Measurements from ENCODE around the gene COL23A1.

The COL23A1 gene

DNA sequence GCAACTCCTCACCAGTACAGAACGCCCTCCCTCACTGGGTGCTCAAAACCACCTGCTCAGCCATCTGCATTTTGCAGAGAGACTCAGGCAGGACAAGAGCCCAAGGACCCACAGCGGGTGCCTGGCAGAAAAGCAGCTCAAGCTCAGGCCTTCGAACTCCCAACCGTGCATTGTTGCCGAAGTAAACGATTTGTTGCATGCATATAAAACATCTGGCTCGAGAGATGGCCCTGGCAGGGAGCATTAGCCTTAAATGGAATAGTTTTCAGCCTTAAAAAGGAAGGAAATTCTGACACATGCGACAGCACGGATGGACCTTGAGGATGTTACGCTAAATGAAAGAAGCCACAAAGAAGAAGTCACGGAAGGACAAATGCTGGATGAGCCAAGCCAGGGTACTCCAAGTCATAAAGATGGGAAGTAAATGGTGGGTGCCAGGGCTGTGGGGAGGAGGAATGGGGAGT is 197.2 kb downstream of the COL23A1 start:
- no peak for DNase-seq (ENCODE audit: low read depth in 2 of 2)

- no peak for DNase-seq (ENCODE audit: low read depth in 2 of 2)
These were observed 197.8 kb downstream of the COL23A1 start for GRCh38 chr5:178392386-178392785.

GRCh38 chr5:178391480-178391879 is 198.7 kb downstream of the COL23A1 start:
- no peak for DNase-seq (ENCODE audit: low read depth in 2 of 2)

DNA sequence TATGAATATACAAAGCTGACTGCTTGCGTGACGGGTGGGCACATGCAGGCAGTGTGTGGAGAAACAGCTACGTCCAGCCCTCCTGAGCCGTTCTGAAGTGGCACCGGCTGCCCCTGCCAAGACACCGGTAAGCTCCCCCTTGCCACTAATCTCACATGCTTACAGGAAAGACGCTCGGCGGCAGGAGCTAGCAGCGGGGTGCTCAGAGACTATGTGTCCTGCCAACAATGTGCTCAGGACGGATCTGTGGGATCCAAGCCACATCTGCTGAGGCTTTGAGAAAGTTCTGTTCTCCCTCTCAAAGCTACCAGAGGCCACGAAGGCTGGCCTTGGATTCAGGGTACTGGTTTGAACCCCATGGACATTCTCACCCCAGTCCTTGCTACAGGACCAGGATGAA is 200.4 kb downstream of the COL23A1 start:
- DNase-seq (ENCODE audit: low read depth in 2 of 2): no peak

GRCh38 chr5:178389026-178389729 is 201.0 kb downstream of the COL23A1 start:
- DNase-seq (ENCODE audit: low read depth in 2 of 2): no peak

DNA sequence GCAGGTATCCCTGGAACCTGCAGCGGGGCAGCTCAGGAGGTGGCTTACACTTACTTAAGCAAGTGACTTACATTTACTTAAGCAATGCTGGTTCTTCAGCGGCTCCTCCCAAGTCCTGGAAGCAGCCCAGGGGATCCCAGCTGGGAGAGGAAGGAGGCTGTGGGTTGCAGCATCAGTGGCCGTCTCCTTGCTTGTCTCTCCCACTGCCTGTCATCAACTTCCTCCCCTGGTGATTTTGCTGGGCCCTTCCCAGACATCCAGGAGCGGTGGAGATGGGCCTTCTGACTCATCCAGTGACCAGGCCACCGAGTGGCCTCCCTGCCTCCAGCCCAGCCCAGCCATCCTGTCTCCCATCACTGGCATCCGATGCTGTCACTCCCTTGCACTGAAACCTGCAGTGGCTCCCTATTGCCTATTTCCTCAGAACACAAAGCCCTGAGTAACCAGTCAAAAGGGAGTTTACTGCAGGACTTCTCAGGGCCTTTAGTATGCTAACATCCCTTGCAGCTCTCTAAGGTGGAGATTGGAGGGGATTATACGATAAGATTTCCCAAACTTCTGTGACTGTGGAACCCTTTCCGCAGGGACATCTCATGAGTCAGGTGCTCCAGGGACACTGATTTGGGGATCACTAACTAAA is 201.7 kb downstream of the COL23A1 start:
- no peak for DNase-seq (ENCODE audit: low read depth in 2 of 2)

- no peak for DNase-seq (ENCODE audit: low read depth in 2 of 2)
These were observed 202.4 kb downstream of the COL23A1 start for GRCh38 chr5:178387856-178388190.

DNA sequence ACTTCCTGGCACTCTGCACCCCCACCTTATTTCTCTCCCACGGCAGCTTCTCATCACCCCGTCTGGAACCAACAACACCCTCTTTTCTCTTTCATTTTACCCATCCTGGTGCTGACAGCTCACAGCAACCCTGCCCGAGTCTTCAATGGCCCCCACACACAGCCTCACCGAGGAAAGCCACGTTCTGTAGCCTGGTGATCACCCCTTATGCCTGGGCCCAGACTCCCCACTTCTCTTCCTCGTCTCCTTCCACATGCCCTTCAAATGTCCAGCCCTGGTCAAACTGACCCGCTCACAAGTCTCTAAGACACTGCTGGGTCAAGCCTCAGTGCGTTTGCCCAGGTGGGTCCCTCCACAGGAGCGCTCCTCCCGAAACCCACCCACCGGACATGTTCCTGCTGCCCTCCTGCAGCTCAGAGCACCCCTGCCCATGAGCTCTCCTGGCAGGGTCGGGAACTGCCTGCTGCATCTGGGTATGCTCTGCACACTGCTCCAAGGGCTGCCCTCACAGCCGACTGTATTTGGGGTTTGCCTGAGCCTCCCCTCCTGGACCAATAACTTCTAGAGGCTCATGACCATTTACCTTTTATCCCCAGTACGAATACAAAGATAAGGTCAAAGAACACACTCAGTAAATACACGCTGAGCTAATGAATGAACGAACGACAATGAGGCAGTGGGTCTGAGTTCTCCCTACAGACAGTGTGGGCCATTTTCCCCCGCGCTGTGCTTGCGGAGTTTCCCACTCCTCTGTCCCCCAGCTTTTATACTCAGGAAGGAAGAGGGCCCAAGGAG is 202.9 kb downstream of the COL23A1 start:
- DNase-seq (ENCODE audit: low read depth in 2 of 2): no peak

DNA sequence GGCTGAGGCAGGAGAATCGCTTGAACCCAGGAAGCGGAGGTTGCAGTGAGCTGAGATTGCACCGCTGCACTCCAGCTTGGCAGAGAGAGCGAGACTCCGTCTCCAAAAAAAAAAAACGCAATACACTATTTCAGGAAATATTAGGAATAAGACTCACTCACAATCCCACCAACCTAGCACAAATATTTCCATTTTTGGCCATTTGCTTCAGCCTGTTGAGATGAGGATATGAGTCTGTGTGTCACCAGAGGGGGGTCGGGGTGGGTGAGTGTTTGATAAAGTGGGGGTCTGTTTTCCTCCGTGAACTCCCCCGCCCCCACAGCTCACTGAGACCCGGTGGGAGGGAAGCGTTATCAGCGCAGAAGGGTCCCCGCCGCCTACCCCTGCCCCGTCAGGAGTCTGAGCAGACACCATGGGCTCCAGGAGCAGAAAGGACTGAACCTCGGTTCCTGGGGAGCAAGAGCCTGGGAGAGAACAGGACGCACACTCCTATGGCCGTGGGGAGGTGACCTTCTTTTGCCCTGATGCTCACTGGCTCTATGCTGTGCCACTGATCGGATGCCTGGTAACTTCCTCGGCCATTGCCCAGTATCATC is 203.8 kb downstream of the COL23A1 start:
- no peak for DNase-seq (ENCODE audit: low read depth in 2 of 2)

DNA sequence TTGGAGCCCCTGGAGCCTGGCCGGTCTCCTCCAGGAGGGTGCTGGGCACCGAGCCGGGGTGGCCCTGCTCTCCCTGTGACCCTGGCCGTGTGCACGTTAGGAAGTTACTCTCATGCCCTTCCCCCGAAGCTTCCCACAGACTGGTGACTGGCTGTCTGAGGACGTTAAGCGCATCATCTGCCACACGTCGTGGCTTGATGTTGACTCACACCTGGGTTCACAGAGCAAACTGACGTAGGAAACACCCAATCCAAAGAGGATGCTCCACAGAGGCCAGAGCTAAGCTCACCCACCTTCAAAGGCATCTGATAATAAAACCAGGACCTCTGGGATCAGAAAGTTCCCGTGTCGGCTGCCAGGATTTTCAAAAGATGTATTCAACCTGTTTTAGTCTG is 204.7 kb downstream of the COL23A1 start:
- DNase-seq (ENCODE audit: low read depth in 2 of 2): no peak

DNA sequence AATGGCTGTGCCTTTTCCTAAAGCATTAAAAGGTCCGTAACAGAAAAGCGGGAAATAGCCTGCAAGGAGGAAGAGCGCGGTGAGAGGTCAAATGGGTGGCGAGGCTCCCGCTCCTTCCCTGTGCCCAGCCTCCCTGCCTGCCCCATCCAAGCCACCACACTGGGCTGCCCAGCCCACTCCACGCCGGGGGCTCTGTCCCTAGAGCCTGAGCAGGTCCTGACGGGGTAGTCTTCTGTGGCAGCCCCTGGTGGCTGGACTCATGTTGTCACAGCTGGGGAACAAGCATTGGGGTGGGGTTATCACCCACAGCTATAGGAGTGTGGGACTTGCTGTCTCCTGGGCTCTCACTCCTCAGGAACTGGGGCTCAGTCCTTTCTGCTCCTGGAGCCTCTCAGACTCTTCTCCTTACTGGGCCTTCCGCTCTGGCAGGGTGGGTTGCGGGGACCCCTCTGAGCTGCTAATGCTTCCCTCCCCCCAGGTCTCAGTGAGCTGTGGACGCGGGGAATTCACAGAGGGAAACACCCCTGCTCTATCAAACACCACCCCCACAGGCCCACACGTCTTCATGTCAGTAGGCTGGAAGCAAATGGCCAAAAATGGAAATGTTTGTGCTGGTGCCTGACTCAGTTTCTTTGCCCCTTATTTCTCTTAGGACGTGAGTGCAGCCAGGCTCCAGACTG is 205.2 kb downstream of the COL23A1 start:
- DNase-seq (ENCODE audit: low read depth in 2 of 2): no peak

DNA sequence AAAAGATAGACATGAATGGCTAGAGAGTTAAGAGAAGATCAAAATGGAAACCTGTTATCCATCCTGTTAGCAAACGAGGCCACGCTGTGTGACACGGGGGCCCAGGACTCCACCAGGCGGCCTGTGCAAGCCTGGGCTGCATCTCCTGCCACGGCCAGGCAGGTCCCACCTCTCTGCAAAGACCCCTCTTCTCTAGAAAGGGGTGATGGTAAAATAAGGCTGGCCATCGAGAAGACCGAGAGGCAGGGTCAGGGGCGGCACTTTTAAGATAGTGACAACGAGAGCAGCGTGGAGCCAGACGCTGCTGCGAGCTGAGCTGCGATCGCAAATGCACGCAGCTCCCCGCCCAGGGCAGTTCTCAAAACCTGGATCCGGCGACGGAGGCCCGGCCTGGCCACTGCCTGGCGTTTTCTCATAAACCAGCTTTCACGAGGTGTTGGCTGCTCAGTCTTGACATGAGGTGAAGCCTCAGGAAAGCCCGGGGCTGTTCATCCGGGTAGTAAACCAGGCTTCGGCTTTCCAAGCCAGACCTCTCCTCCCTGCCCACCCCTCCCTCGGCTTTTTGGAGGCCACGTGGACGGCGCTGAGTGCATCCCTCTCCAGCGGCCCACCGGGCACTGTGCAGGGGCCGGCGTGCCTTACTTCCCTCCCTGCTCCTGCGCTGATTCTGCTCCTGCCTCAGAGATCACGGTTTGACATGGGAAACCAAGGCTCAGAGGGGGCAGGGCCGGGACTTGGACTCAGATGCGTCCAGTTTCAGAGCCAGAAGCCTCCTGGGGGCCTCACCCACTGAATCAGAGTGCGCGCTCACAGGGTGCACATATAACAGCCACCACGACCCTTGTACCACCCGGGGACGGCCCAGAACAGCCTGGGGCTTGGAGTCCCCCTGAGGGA is 206.0 kb downstream of the COL23A1 start:
- no peak for DNase-seq (ENCODE audit: low read depth in 2 of 2)

GRCh38 chr5:178383301-178383918 is 206.8 kb downstream of the COL23A1 start:
- DNase-seq (ENCODE audit: low read depth in 2 of 2): no peak

DNA sequence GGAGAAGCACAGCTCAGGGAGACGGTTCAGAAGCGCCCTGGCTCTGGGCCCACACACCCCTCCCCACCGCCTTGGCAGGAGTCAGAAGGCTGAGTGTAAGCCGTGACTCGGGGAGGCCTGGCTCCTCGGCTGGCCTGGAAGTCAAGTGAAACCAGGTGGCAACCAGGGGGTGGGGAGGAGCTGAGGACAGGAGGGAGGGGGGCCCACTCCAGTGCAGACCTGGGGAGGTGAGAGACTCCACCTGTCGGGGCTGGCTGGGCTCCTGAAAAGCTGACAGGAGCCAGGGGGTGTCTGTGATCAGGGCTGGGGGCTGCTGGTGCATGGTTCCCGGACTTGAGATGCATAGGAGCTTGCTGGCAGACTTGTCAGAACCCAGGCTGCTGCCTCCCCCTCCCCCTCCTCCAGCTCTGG is 207.4 kb downstream of the COL23A1 start:
- DNase-seq (ENCODE audit: low read depth in 2 of 2): no peak

GRCh38 chr5:178381921-178382695 is 208.1 kb downstream of the COL23A1 start:
- DNase-seq (ENCODE audit: low read depth in 2 of 2): no peak

DNA sequence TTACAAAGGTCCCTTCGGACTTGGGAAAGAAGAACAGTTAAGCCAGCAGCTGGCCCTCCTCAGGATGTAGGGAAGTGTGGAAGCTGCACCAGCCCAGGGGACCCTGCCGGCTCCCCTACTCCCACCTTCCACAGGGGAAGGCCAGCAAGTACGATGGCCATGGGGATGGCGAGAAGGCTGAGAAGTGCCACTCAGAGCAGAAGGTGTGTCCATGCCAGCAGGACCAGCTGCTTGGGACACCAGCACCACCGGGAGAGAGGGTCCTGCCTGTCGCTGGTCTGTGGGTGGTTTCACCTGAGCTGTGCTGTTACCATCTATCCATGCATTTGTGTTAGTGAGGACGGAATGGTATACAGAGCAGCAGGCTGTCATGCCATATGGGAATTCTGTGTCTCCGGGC is 209.0 kb downstream of the COL23A1 start:
- no peak for DNase-seq (ENCODE audit: low read depth in 2 of 2)

DNA sequence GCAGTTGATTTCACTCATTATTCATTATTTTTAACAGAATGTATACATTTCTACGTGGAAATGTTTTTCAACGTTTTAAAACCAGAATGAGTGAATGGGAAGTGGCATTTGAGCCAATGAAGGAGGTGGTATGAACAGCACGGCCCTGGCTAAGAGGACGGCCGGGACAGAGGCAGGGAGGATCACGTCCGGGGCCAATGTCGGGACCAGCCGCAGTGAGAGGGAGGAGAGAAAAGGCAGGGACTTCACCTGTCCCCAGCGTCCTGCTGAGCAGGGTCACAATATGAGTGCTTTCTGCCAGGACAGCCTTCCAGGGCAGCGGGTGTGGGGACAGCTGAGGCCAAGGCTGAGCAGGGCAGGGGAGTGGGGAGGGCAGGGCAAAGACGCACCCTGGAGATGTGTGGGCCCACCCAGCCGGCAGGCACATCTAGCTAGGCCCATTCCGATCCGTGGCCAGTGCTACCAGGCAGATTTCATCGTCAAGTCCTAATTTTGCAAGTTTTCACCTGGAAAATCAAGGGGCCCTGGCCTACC is 209.6 kb downstream of the COL23A1 start:
- DNase-seq (ENCODE audit: low read depth in 2 of 2): no peak

DNA sequence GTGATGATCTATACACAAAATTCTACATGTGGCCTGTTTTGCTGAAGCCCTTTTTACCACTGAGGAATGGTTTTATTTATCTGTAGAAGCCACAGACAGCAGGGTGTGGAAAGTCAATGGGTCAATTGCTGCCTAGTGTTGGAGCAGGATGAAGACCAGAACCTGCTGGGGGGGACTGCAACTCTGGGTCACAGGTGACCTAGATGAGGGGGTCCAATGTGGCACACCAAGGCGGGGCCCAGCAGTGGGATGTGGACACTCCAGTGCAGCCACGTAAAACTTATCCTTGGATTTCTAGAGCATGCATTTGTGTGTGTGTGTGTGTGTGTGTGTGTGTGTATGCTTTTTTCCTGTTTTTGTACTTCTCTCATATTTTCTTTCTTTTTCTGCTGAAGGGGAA is 210.1 kb downstream of the COL23A1 start:
- DNase-seq (ENCODE audit: low read depth in 2 of 2): no peak
